ENCODE data around the gene FDX2.

DNA sequence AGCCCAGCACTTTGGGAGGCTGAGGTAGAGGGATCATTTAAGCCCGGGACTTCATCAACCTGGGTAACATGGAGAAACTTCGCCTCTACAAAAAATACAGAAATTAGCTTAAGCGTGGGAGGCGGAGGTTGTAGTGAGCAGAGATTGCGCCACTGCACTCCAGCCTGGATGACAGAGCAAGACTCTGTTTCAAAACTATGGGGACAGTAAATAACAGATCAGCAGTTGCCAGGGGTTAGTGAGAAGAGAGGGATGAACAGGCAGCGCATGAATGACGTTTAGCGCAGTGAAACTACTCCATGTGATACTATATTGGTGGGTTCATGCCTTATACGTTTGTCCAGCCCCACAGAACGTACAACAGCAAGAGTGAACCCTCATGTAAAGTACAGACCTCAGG, 30.7 kb upstream of the FDX2 start:
- TF ChIP-seq POLR2AphosphoS5 (IDR thresholded peaks at IDR 0.05; ENCODE audit: low read depth, low read length) (no peak), YY1 (IDR thresholded peaks at IDR 0.05; ENCODE audit: extremely low read depth, insufficient replicate concordance, low read depth, low read length) (no peak), SRF (IDR thresholded peaks at IDR 0.05; ENCODE audit: low read depth) (no peak), EZH2 (IDR thresholded peaks at IDR 0.05) (no peak), ZFX (IDR thresholded peaks at IDR 0.05) (no peak), CEBPB (IDR thresholded peaks at IDR 0.05; ENCODE audit: low read depth) (no peak), CTCF (IDR thresholded peaks at IDR 0.05 in 2 of 3, conservative IDR thresholded peaks at IDR 0.05 in 1 of 3; ENCODE audit: borderline replicate concordance in 1 of 3, insufficient read depth in 1 of 3, low read depth in 2 of 3, low read length in 2 of 3) (no peak), TCF7L2 (IDR thresholded peaks at IDR 0.05; ENCODE audit: borderline replicate concordance, extremely low read depth, insufficient read depth, insufficient read length) (no peak), POLR2A (IDR thresholded peaks at IDR 0.05; ENCODE audit: borderline replicate concordance, extremely low read depth, insufficient read depth, insufficient read length) (no peak), SIN3A (IDR thresholded peaks at IDR 0.05; ENCODE audit: low read depth) (no peak), ZNF274 (IDR thresholded peaks at IDR 0.05; ENCODE audit: low read depth, low read length) (no peak)
- TF ChIP-seq, protein P1, sequence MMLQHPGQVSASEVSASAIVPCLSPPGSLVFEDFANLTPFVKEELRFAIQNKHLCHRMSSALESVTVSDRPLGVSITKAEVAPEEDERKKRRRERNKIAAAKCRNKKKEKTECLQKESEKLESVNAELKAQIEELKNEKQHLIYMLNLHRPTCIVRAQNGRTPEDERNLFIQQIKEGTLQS (IDR thresholded peaks at IDR 0.05), result no peak
